ENCODE data around the gene RHPN2. TPM values are rescaled to one million over a fixed set of nuclear protein-coding genes. Genes with fewer than 3 reads are reported as not detected.
A peak's percentile ranks its signal among the peaks of the same experiment; 100 is the strongest.

The RHPN2 gene
- total RNA-seq, 2 experiments from 2014 or later = 4.9 to 5.3 TPM

DNA sequence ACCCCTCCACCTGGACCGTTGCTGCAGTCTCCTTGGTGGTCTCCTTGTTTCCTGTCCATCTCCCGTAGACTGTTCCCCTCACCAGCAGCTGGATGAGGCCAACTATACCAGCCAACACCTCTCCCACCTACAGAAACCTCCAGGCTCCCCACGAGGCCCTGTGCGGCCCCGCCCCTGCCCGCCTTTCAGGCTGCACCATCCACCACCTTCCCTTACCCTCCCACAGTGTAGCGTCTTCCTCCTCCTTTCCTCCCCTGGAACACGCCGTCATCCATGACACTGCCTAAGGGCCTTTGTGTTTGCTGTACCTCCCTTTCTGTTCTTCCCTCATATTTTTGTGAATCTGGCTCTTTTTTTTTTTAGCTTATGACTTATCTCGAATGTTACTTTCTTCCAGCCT, 43.5 kb upstream of the RHPN2 start:
- H3K27me3 Mint-ChIP-seq = no peaks in the 10 kb centered on the region
- intact Hi-C loops (cut with micrococcal nuclease) = no loop called here
- no peak for TF ChIP-seq CTCF (IDR thresholded peaks at IDR 0.05)
- H3K27ac Mint-ChIP-seq = no peak overlapping the region
- no peaks in the 10 kb centered on the region for H3K4me1 Mint-ChIP-seq (ENCODE audit: low read depth)
- H3K9me3 Mint-ChIP-seq = no peaks in the 10 kb centered on the region
- no peak overlapping the region for H3K4me3 Mint-ChIP-seq
- POLR2A ChIA-PET = no interaction called here
- peaks cover 23% of the 10 kb centered on the region for H3K36me3 Mint-ChIP-seq (ENCODE audit: low read depth)
- ATAC-seq = no peak
- CTCF ChIA-PET = no interaction called here
- DNase-seq = no peak

DNA sequence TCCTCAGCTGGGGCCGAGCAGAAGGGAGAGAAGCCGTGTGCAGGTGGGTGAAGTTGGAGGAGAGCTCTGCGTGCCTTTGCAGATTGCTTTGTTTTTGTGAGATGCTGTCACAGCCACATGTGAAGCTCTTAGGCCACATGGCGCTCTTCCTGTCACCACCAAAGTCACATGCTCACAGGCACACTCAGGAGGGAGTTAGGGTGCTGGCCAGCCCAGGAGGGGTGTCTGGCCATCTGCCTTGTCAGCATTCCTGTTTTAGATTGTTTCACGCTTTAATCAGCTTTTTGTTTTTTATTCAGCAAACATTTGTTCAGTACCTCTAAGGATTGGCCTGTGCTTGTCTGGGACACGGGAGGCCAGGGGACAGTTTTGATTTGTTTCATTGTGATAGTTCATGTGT, 38.2 kb upstream of the RHPN2 start:
- Mint-ChIP-seq H3K9me3 (no peaks in the 10 kb centered on the region), H3K4me3 (no peak overlapping the region), H3K27ac (no peak overlapping the region), H3K36me3 (ENCODE audit: low read depth) (peaks cover 24% of the 10 kb centered on the region), H3K4me1 (ENCODE audit: low read depth) (no peaks in the 10 kb centered on the region), H3K27me3 (no peaks in the 10 kb centered on the region)
- ChIA-PET CTCF (interaction anchor here (0.9 to 1.2 kb wide), 2 partner anchors 42 to 127 kb away, joined by 3 read pairs; no protein-coding TSS in a partner anchor), POLR2A (no interaction called here)
- intact Hi-C loops (cut with micrococcal nuclease) = no loop called here
- DNase-seq (no peak), ATAC-seq (no peak)
- TF ChIP-seq CTCF (IDR thresholded peaks at IDR 0.05) = no peak

GRCh38 chr19:33100894-33101644, 36.4 kb upstream of the RHPN2 start:
- intact Hi-C loops (cut with micrococcal nuclease) = no loop called here
- ChIA-PET POLR2A (no interaction called here), CTCF (interaction anchor here (1.5 kb wide), 1 partner anchor 125 kb away, joined by 4 read pairs; no protein-coding TSS in a partner anchor)

GRCh38 chr19:33098055-33098534, 33.4 kb upstream of the RHPN2 start:
- Mint-ChIP-seq H3K4me3 (no peak overlapping the region), H3K27ac (no peak overlapping the region), H3K27me3 (no peaks in the 10 kb centered on the region), H3K36me3 (ENCODE audit: low read depth) (peaks cover 38% of the 10 kb centered on the region), H3K9me3 (no peaks in the 10 kb centered on the region), H3K4me1 (ENCODE audit: low read depth) (no peaks in the 10 kb centered on the region)
- no peak for ATAC-seq
- no peak for DNase-seq
- intact Hi-C loops (cut with micrococcal nuclease) = no loop called here
- POLR2A ChIA-PET = no interaction called here
- CTCF ChIA-PET = interaction anchor here (1.3 kb wide), 1 partner anchor 122 kb away, joined by 3 read pairs; no protein-coding TSS in a partner anchor
- TF ChIP-seq CTCF (IDR thresholded peaks at IDR 0.05) = no peak

More at GRCh38 chr19:33100894-33101644, 36.4 kb upstream of the RHPN2 start:
- Mint-ChIP-seq H3K9me3 (no peaks in the 10 kb centered on the region), H3K4me3 (no peak overlapping the region), H3K4me1 (ENCODE audit: low read depth) (no peaks in the 10 kb centered on the region), H3K27ac (no peak overlapping the region), H3K27me3 (no peaks in the 10 kb centered on the region), H3K36me3 (ENCODE audit: low read depth) (peaks cover 26% of the 10 kb centered on the region)
- no peak for DNase-seq
- ATAC-seq = no peak
- no peak for TF ChIP-seq CTCF (IDR thresholded peaks at IDR 0.05)

DNA sequence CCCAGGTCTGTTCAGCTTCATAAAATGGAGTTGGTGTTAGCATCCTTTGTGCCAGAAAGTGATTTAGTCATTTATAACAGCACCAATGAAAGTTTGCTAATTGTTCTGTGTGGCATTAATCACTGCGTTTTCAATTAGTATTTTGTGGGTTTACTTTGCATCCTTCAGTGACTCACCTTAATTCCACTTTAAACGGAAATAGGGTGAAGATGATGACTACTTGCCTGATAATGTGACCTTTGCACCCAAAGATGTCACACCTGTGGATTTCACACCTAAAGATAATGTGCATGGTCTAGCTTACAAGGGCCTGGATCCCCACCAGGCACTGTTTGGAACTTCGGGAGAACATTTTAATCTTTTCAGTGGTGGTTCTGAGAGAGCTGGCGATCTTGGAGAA, 31.3 kb upstream of the RHPN2 start:
- no peak overlapping the region for H3K4me3 Mint-ChIP-seq
- H3K27me3 Mint-ChIP-seq = no peaks in the 10 kb centered on the region

More for the DNA sequence above, 31.3 kb upstream of the RHPN2 start:
- no peaks in the 10 kb centered on the region for H3K4me1 Mint-ChIP-seq (ENCODE audit: low read depth)
- H3K36me3 Mint-ChIP-seq (ENCODE audit: low read depth) = peaks cover 35% of the 10 kb centered on the region
- no peak for DNase-seq
- ChIA-PET POLR2A (no interaction called here), CTCF (interaction anchor here (0.8 kb wide), 1 partner anchor 496 kb away, joined by 3 read pairs; no protein-coding TSS in a partner anchor)
- no peaks in the 10 kb centered on the region for H3K9me3 Mint-ChIP-seq
- ATAC-seq = peak; percentile 20
- intact Hi-C loops (cut with micrococcal nuclease) = no loop called here
- no peak overlapping the region for H3K27ac Mint-ChIP-seq
- no peak for TF ChIP-seq CTCF (IDR thresholded peaks at IDR 0.05)
